ENCODE data around the gene POGLUT3. TPM values are rescaled to one million over a fixed set of nuclear protein-coding genes. Genes with fewer than 3 reads are reported as not detected.

POGLUT3 gene
- total and polyA plus RNA-seq, 7 donors: 2.1 to 7.4 (median 4.2) TPM

DNA sequence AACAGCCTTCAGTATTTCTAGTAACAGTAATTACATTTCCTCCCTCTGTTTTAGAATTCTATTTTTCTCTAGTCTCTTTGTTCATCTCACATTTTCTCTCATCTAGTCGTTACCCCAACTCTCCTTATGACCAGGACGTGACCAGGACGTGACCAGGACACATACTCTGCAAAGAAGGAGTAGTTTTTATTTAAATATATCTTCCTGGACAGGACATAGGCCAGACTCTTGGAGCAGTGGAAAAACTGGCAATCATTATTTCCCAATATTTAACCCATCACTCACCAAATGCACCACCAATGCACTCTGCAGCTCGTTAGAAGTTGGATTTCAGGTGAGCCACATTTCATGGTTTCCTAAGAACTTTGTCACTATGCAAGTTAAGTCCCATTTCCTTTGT, 40.3 kb upstream of the POGLUT3 start:
- Histone ChIP-seq H3K27me3 (ENCODE audit: insufficient read depth in 3 of 3, low read length in 2 of 3) (no peaks in the 10 kb centered on the region), H3K9me3 (no peaks in the 10 kb centered on the region), H3K4me1 (no peaks in the 10 kb centered on the region), H3K36me3 (ENCODE audit: insufficient read depth in 1 of 2, low read depth in 1 of 2) (no peaks in the 10 kb centered on the region), H3K27ac (no peak overlapping the region), H3K4me3 (no peak overlapping the region)
- ATAC-seq: no peak
- WGBS, 3 donors: 54 to 62% (median 60%) methylated on average over 4 of the region's 4 CpGs
- DNase-seq: no peak
- intact Hi-C loops (cut with DNase I): no loop called here
- TF ChIP-seq, protein P1, sequence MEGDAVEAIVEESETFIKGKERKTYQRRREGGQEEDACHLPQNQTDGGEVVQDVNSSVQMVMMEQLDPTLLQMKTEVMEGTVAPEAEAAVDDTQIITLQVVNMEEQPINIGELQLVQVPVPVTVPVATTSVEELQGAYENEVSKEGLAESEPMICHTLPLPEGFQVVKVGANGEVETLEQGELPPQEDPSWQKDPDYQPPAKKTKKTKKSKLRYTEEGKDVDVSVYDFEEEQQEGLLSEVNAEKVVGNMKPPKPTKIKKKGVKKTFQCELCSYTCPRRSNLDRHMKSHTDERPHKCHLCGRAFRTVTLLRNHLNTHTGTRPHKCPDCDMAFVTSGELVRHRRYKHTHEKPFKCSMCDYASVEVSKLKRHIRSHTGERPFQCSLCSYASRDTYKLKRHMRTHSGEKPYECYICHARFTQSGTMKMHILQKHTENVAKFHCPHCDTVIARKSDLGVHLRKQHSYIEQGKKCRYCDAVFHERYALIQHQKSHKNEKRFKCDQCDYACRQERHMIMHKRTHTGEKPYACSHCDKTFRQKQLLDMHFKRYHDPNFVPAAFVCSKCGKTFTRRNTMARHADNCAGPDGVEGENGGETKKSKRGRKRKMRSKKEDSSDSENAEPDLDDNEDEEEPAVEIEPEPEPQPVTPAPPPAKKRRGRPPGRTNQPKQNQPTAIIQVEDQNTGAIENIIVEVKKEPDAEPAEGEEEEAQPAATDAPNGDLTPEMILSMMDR (IDR thresholded peaks at IDR 0.05): no peak

DNA sequence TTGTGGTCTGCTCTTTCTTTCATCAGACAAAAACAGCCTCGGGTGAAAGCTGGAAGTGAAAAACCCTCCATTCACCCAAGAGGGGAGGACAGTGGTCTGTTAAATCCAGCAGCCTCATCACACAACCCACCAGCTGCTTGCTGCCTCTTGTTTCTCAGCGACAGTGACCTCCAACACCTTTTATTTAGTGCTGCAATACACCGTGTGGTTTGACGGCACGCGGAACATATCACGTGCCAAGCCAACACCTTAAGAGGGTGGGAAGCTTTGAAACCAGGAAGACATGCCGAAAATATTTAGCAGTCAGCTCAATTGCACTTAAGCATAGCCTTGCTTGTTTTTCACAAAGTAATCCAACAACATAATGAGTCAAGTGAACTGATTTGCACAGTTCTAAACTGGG, 39.8 kb upstream of the POGLUT3 start:
- peak in 2 of 4 donors; percentile 55 to 79 for ATAC-seq
- no peaks in the 10 kb centered on the region for H3K27me3 ChIP-seq (ENCODE audit: insufficient read depth in 3 of 3, low read length in 2 of 3)
- 20 to 22% (median 21%) methylated on average over 8 of the region's 8 CpGs for WGBS, 3 donors

DNA sequence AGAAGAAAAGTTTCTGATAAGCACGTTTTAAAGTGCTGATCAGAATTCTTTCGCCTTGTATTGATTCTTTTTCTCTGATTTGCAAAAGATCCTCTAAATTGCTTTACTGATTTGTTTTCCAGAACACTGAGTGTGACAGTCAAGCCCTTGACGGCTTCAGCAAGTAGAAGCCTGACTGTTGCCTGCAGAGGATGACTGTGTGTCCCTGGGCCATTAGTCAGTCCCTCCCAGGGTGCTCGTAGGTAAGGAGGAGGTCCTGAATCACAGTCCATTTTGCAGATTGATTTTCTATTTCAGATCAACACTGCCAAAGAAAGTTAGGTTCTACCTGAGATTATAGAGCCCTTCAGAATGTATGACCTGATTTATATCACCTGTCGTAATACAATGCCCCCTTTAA, 38.6 kb upstream of the POGLUT3 start:
- Histone ChIP-seq H3K9me3 (no peaks in the 10 kb centered on the region), H3K4me3 (no peak overlapping the region), H3K27me3 (ENCODE audit: insufficient read depth in 3 of 3, low read length in 2 of 3) (no peaks in the 10 kb centered on the region), H3K36me3 (ENCODE audit: insufficient read depth in 1 of 2, low read depth in 1 of 2) (no peaks in the 10 kb centered on the region), H3K4me1 (no peaks in the 10 kb centered on the region), H3K27ac (no peak overlapping the region)
- 78 to 85% (median 81%) methylated on average over 5 of the region's 5 CpGs for WGBS, 3 donors
- TF ChIP-seq, protein P1 (IDR thresholded peaks at IDR 0.05): no peak
- intact Hi-C loops (cut with DNase I): no loop called here
- DNase-seq (no peak), ATAC-seq (no peak)

More for the DNA sequence above, 39.8 kb upstream of the POGLUT3 start:
- no peaks in the 10 kb centered on the region for H3K4me1 ChIP-seq
- DNase-seq: no peak
- intact Hi-C loops (cut with DNase I): no loop called here
- H3K9me3 ChIP-seq: no peaks in the 10 kb centered on the region
- no peaks in the 10 kb centered on the region for H3K36me3 ChIP-seq (ENCODE audit: insufficient read depth in 1 of 2, low read depth in 1 of 2)
- TF ChIP-seq, protein P1 (IDR thresholded peaks at IDR 0.05): no peak
- no peak overlapping the region for H3K4me3 ChIP-seq
- no peak overlapping the region for H3K27ac ChIP-seq

DNA sequence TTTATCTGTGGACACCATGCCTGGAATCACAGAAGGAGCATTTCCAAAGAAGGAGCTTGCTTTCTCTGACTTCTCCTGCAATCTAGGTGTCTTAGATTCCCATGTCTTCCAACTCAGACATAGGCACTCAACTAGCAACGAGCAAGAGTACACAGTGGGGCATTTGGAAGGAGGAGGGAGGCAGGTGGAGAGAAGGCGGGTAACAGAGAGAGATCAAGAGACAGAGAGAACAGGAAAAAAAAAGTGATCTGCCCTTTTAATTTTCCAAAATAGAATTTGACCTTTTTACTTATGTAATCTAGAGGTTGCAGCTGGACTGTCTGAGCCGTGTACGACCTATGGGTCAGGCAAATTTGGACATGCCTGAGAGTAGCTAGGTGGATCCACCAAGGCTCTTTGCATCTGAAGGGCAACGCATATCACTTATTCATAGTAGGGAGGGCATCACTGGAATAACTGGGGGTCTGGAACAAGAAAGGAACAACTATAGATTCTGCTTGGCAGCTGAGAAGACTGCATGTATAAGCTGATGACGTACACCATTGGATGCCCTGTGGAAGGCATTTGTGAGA, 37.3 kb upstream of the POGLUT3 start:
- H3K9me3 ChIP-seq: no peaks in the 10 kb centered on the region
- H3K27ac ChIP-seq: no peak overlapping the region
- H3K4me3 ChIP-seq: no peak overlapping the region
- H3K4me1 ChIP-seq: no peaks in the 10 kb centered on the region
- WGBS, 3 donors: 70 to 78% (median 75%) methylated on average over 6 of the region's 6 CpGs
- no peaks in the 10 kb centered on the region for H3K36me3 ChIP-seq (ENCODE audit: insufficient read depth in 1 of 2, low read depth in 1 of 2)
- intact Hi-C loops (cut with DNase I): no loop called here
- DNase-seq (no peak), ATAC-seq (no peak)
- TF ChIP-seq, protein P1 (IDR thresholded peaks at IDR 0.05): no peak
- H3K27me3 ChIP-seq (ENCODE audit: insufficient read depth in 3 of 3, low read length in 2 of 3): no peaks in the 10 kb centered on the region

DNA sequence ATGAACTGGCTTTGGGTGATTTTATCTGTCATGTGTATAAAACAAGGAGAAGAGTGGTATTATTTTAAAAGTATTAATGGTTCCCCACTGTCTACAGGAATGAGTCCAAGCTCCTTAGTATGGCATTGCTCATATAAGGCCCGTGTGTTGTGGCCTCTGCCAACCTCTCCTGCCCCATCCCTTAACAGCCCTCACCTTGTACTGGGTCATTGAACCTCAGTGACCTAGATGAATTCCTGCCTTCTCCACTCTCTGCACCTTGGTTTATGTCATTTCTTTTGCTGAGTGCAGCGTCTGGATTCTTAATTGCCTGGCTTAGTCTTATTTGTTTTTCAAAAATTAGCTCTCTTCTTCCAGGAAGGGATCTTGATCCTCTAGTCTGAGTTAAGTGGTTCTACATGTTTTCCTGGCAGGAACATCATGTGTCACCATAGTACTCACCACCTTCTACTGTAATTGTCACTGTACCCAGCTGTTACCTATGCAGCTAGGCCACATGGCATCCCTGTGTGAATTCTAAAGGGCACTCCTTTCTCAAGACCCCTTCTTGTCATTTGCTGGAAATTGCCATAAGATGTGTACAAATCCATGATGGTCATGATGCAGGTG, 36.2 kb upstream of the POGLUT3 start:
- no peak overlapping the region for H3K27ac ChIP-seq
- 45 to 77% (median 68%) methylated on average over 2 of the region's 2 CpGs for WGBS, 3 donors
- intact Hi-C loops (cut with DNase I): no loop called here

More for the DNA sequence above, 36.2 kb upstream of the POGLUT3 start:
- Histone ChIP-seq H3K36me3 (ENCODE audit: insufficient read depth in 1 of 2, low read depth in 1 of 2) (no peaks in the 10 kb centered on the region), H3K4me3 (no peak overlapping the region), H3K4me1 (no peaks in the 10 kb centered on the region), H3K9me3 (no peaks in the 10 kb centered on the region), H3K27me3 (ENCODE audit: insufficient read depth in 3 of 3, low read length in 2 of 3) (no peaks in the 10 kb centered on the region)
- DNase-seq (no peak), ATAC-seq (no peak)
- TF ChIP-seq, protein P1 (IDR thresholded peaks at IDR 0.05): no peak

Measured in psoas muscle (tissue), 8 donors.